ENCODE measurements around the gene ST3GAL2. TPM values are rescaled to one million over a fixed set of nuclear protein-coding genes. Genes with fewer than 3 reads are reported as not detected.

Gene ST3GAL2
- total and polyA plus RNA-seq, 2 of the 4 experiments (the other 2 are of a cell fraction): 17.4 to 17.7 TPM

DNA sequence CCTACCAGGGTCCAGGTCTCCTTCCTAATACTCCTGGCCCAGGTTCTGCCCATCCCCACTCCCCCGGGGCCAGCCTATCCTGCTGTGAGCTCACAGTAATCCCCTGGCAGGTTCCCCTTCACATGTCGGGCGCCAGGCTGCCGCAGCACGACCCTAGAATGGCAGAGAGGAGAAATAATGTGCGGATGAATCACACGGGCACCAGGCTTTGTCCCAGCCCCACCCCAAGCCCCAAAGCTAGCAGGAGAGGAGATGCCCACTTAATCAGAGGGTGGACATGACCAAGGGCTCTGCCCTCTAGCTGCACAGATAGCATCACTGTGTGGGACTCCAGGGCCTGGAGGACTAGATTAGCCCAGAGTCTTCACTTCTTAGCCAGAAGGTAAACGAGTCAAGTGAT lies 39.5 kb downstream of the ST3GAL2 start:
- CTCF ChIA-PET: interaction anchor here (1.2 kb wide), 1 partner anchor 9 kb away, joined by 4 read pairs; no protein-coding TSS in a partner anchor
- Histone ChIP-seq H2BK20ac (ENCODE audit: low read depth, low read length) (no peak overlapping the region), H3K14ac (replicated peaks; ENCODE audit: low read depth, low read length) (no peak overlapping the region), H3K18ac (ENCODE audit: low read depth, low read length) (no peak overlapping the region), H2AK5ac (ENCODE audit: low read depth, low read length) (no peak overlapping the region), H2AK9ac (replicated peaks; ENCODE audit: low read depth, low read length, poor library complexity) (no peak overlapping the region), H2BK120ac (ENCODE audit: low read depth, low read length) (no peak overlapping the region), H3K4ac (ENCODE audit: low read depth, low read length) (no peak overlapping the region), H3K36me3 (ENCODE audit: control insufficient read depth, insufficient read depth, low read length) (peaks cover 20% of the 10 kb centered on the region), H3K4me2 (ENCODE audit: low read depth, low read length) (no peak overlapping the region), H4K91ac (ENCODE audit: insufficient read depth, low read depth, low read length) (no peak overlapping the region), H4K8ac (ENCODE audit: low read depth in 2 of 2, low read length in 2 of 2) (no peak overlapping the region), H4K20me1 (ENCODE audit: insufficient read depth, low read length) (peaks cover 17% of the 10 kb centered on the region), H3K4me1 (ENCODE audit: control insufficient read depth, insufficient read depth, low read length) (peaks cover 6% of the 10 kb centered on the region), H3K9me3 (ENCODE audit: control insufficient read depth, insufficient read depth, low read length) (no peaks in the 10 kb centered on the region), H3K79me1 (ENCODE audit: low read depth in 1 of 2, low read length in 2 of 2) (peaks cover 6 to 67% of the 10 kb centered on the region in 2 experiments; a peak in 3 of 4 replicates), H3K27me3 (ENCODE audit: control insufficient read depth, insufficient read depth, low read length) (no peaks in the 10 kb centered on the region), H3K27ac (ENCODE audit: insufficient read depth, low read length) (no peak overlapping the region), H2BK5ac (ENCODE audit: low read depth, low read length, poor library complexity, severe bottlenecking) (no peak overlapping the region), H3K23ac (ENCODE audit: low read depth, low read length) (no peak overlapping the region), H2BK15ac (ENCODE audit: low read depth, low read length) (no peak overlapping the region), H3K4me3 (ENCODE audit: insufficient read depth, low read depth, low read length) (no peak overlapping the region), H2AFZ (replicated peaks; ENCODE audit: low read length, poor library complexity) (no peak overlapping the region), H3K9me1 (ENCODE audit: insufficient read depth, low read length) (peaks cover 9% of the 10 kb centered on the region), H3K56ac (ENCODE audit: extremely low read depth, insufficient read depth, low read length) (no peak overlapping the region), H4K5ac (ENCODE audit: low read depth, low read length) (no peak overlapping the region), H3K9ac (ENCODE audit: low read depth, low read length) (no peak overlapping the region)
- TF ChIP-seq, protein P1, sequence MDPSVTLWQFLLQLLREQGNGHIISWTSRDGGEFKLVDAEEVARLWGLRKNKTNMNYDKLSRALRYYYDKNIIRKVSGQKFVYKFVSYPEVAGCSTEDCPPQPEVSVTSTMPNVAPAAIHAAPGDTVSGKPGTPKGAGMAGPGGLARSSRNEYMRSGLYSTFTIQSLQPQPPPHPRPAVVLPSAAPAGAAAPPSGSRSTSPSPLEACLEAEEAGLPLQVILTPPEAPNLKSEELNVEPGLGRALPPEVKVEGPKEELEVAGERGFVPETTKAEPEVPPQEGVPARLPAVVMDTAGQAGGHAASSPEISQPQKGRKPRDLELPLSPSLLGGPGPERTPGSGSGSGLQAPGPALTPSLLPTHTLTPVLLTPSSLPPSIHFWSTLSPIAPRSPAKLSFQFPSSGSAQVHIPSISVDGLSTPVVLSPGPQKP (IDR thresholded peaks at IDR 0.05; ENCODE audit: borderline replicate concordance, low read depth, low read length): no peak
- no peak for TF ChIP-seq FOS (IDR thresholded peaks at IDR 0.05; ENCODE audit: low read depth, low read length)
- no peak for TF ChIP-seq MXI1 (IDR thresholded peaks at IDR 0.05; ENCODE audit: borderline replicate concordance, low read depth, low read length)
- TF ChIP-seq CEBPB (IDR thresholded peaks at IDR 0.05; ENCODE audit: low read depth, low read length): no peak
- dilution Hi-C loops (cut with HindIII; ENCODE audit: low sequenced_read_pairs, unreplicated experiment): no loop called here
- WGBS, 2 experiments (ENCODE audit: extremely low coverage in 2 of 2, insufficient read length in 1 of 2): 83% methylated on average over 1 of the region's 8 CpGs; no CpG with 5 or more reads in 1 of the 2 experiments
- DNase-seq (no peak), ATAC-seq (ENCODE audit: low read depth) (no peak)
- intact Hi-C loops (cut with micrococcal nuclease): loop anchor here (5.0 kb wide), 1 partner anchor 78 kb away; no protein-coding TSS in a partner anchor
- POLR2A ChIA-PET (ENCODE audit: unreplicated experiment): no interaction called here
- in situ Hi-C loops (cut with MboI; ENCODE audit: low sequenced_read_pairs): no loop called here
- no TSS peak for BruUV-seq (replicated peaks)

Measured in IMR-90 (cell line).